Lower lobe of right lung (tissue), 2 donors: Measurements from ENCODE around the gene CRHR1. TPM values are rescaled to one million over a fixed set of nuclear protein-coding genes. Genes with fewer than 3 reads are reported as not detected.

Source experiments
- ATAC-seq, 2 donors: fragments of 200-7000 bp; cut with Tn5 transposase; one replicate each; pipeline ENCODE4 v1.9.1; 2020 to 2022; ENCODE audit warnings: mild to moderate bottlenecking in 2 of 2, moderate library complexity in 2 of 2
- DNase-seq: peaks from one replicate; pipeline ENCODE4 v3.0.0-alpha.2; 2020
- H3K27ac ChIP-seq: fragments of 200-600 bp; one replicate; pipeline ENCODE4 v1.8.0; 2022
- H3K27me3 ChIP-seq: fragments of 200-600 bp; one replicate; pipeline ENCODE4 v1.8.0; 2022; ENCODE audit warnings: low read depth
- H3K36me3 ChIP-seq: fragments of 200-600 bp; one replicate; pipeline ENCODE4 v1.8.0; 2022; ENCODE audit warnings: mild to moderate bottlenecking
- H3K4me1 ChIP-seq: fragments of 200-600 bp; one replicate; pipeline ENCODE4 v1.8.0; 2022
- H3K4me3 ChIP-seq: fragments of 200-600 bp; one replicate; pipeline ENCODE4 v1.8.0; 2022; ENCODE audit warnings: mild to moderate bottlenecking
- H3K9me3 ChIP-seq: fragments of 200-600 bp; one replicate; pipeline ENCODE4 v1.8.0; 2022
- intact Hi-C: fragments of 100-400 bp; cut with DNase I; formaldehyde crosslinking; loops from one replicate; pipeline ENCODE4 v1.11.0; 2022
- total RNA-seq: library from RNA; stranded (reverse); fragmentation: NEBNext Ultra II Directional; extraction: Animal tissue kit (Norgen Biotek cat#: 25700); gene quantifications from one replicate; pipeline ENCODE4 v1.2.1, GENCODE V29; 2021
- TF ChIP-seq, protein P1 (sequence below): fragments of 200-600 bp; IDR thresholded peaks from one replicate; pipeline ENCODE4 v1.8.0; 2022; ENCODE audit warnings: antibody characterized with exemption, mild to moderate bottlenecking
- donor health status: DM: no; HTN: yes; CAD: no; lungs with severe emphysema.

CRHR1 gene
- total RNA-seq, 1 donor from 2014 or later = not detected

DNA sequence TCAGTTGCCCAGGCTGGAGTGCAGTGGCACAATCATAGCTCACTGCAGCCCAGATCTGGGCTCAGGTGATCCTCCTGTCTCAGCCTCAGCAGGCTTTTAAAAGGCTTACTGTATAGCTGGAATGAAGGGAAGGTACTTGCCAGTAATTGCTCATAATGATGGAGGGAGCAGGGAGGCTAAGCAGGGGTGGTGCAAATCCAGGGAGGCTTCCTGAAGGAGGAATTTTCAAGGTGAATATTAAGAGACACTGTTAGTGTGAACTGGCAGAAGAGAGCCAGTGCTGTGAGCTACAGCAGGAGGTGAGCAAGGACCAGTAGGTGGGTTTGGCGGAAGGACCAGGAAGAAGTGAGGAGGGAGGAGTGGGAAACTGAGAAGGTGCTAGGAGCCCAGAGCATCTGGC is 24.7 kb downstream of the CRHR1 start:
- peaks cover 26% of the 10 kb centered on the region for H3K27me3 ChIP-seq

DNA sequence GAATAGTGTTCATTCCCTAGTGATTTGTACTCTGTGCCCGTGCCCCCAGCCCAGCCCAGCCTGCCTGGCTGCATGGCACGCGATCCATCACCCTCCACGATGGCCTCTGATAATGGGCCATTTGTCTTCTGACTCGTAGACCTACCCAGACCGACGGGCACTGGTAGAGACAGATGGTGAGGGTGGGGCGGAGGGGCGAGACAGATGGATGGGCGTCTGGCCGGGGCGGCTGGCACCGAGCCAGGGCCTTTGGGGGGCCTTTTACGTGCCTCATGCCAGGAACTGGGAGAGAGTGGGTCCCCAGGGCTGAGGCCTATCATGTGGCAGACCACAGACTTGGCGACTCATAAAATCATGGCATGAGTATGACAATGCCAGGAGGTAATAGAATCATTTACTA is 25.4 kb downstream of the CRHR1 start:
- no peaks in the 10 kb centered on the region for H3K4me1 ChIP-seq
- ATAC-seq (no peak), DNase-seq (no peak)
- H3K27me3 ChIP-seq = peaks cover 26% of the 10 kb centered on the region
- TF ChIP-seq, protein P1, sequence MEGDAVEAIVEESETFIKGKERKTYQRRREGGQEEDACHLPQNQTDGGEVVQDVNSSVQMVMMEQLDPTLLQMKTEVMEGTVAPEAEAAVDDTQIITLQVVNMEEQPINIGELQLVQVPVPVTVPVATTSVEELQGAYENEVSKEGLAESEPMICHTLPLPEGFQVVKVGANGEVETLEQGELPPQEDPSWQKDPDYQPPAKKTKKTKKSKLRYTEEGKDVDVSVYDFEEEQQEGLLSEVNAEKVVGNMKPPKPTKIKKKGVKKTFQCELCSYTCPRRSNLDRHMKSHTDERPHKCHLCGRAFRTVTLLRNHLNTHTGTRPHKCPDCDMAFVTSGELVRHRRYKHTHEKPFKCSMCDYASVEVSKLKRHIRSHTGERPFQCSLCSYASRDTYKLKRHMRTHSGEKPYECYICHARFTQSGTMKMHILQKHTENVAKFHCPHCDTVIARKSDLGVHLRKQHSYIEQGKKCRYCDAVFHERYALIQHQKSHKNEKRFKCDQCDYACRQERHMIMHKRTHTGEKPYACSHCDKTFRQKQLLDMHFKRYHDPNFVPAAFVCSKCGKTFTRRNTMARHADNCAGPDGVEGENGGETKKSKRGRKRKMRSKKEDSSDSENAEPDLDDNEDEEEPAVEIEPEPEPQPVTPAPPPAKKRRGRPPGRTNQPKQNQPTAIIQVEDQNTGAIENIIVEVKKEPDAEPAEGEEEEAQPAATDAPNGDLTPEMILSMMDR = no peak
- no peak overlapping the region for H3K27ac ChIP-seq
- H3K36me3 ChIP-seq = no peaks in the 10 kb centered on the region
- intact Hi-C loops = no loop called here
- H3K4me3 ChIP-seq = no peak overlapping the region
- no peaks in the 10 kb centered on the region for H3K9me3 ChIP-seq

More for the DNA sequence above, 24.7 kb downstream of the CRHR1 start:
- intact Hi-C loops = no loop called here
- no peaks in the 10 kb centered on the region for H3K9me3 ChIP-seq
- H3K4me3 ChIP-seq = no peak overlapping the region
- no peak overlapping the region for H3K27ac ChIP-seq
- no peaks in the 10 kb centered on the region for H3K4me1 ChIP-seq
- ATAC-seq (no peak), DNase-seq (no peak)
- H3K36me3 ChIP-seq = no peaks in the 10 kb centered on the region
- TF ChIP-seq, protein P1 = no peak

DNA sequence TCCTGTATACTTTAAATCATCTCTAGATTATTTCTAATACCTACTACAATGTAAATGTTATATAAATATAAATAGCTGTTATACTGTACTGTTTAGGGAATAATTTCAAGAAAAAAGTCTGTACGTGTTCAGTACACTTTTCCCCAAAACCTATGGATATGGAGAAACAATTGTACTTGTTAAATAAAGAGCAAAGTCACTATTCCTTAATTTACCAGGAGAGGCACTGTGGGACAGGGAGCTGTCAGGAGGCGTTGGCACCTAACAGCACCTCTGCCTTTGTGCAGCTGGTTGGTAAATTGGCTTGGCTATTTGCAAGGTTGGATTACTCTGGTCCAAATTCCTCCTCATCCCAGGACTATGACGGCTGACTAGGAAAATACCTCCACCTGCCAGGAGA is 28.0 kb downstream of the CRHR1 start:
- TF ChIP-seq, protein P1 = no peak
- Histone ChIP-seq H3K4me1 (no peaks in the 10 kb centered on the region), H3K27ac (no peak overlapping the region), H3K36me3 (no peaks in the 10 kb centered on the region), H3K4me3 (no peak overlapping the region), H3K27me3 (peaks cover 12% of the 10 kb centered on the region), H3K9me3 (no peaks in the 10 kb centered on the region)
- intact Hi-C loops = no loop called here
- ATAC-seq (no peak), DNase-seq (no peak)

DNA sequence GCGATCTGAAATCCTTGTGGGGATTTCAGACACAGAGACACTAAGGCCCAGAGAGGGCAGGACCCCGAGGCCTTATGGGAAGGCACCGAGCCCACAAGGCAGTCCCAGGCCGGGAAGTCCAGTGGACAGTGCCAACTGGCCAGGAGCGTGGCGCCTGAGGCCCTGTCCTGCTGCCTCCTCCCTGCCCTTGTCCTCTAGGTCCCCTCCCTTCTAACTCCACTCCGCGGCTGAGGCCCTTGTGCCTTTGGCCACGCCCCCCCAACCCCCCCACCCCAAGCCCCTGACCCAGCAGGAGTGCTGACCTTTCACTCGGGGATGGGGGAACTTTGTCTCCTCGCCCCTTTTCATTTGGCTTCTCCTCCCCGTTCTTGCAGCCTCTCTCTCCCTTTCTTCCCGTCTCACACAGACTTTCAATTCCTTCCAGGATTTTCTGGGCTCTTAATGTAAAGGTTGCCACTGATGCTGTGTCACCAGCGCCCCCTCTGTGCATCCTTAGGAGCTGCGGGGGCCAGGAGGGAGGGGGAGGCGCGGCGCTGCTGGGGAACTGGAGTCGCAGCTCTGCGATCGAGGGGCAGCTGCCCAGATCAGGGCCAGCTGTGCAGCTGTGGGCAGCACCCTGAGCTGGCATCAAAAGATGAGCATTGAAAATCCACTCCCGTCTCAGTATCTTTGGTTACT is 29.1 kb downstream of the CRHR1 start:
- Histone ChIP-seq H3K36me3 (no peaks in the 10 kb centered on the region), H3K27ac (no peak overlapping the region), H3K4me3 (no peak overlapping the region), H3K4me1 (no peaks in the 10 kb centered on the region), H3K9me3 (no peaks in the 10 kb centered on the region), H3K27me3 (peaks cover 10% of the 10 kb centered on the region)
- DNase-seq (no peak), ATAC-seq (no peak)
- TF ChIP-seq, protein P1 = no peak
- intact Hi-C loops = no loop called here

DNA sequence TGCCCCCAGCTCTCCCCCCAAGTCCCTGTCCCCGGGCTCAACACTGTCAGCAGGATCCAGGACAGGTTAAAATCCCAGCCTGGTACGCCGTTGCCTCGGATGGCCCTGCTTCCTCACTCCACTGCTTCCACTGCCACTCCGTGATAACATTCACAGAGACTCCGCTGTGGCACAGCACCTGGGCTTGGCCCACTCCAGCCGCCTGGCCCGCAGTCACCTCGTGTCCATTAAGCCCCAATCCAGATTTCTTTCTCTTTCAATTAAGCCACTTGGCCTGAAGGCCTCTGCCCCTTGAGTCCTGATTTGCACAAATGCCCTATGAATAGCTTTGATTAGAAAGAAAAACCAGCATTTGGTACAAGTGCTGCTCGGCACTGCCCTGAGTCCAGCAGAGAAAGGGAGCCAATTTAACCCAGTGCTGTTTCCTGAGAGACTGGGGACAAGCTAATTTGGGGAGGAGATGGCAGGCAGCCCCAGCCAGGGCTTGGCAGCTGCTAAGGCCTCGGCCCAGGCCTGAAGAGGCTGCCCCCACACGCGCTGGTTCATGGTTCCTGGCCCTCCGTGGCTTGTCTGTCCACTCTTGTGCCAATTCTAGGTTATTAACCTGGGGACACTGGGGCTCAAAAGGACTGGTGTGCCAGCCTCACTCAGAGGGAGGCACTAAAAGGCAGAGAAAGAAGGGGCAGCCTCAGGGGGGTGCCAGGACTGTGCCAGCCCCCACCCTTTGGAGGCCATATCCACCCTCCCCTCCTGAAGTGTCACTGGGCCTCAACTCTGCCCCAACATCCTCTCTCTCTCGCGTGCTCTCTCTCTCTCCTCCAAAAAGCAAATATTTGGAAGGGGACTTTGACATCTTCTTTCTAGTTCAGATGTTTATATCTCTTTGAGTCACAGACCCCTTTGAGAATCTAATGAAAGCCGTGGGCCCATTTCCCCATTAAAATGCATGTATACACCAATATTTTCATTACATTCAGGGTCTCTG is 30.8 kb downstream of the CRHR1 start:
- Histone ChIP-seq H3K27me3 (peaks cover 10% of the 10 kb centered on the region), H3K36me3 (no peaks in the 10 kb centered on the region), H3K4me3 (no peak overlapping the region), H3K9me3 (no peaks in the 10 kb centered on the region), H3K4me1 (no peaks in the 10 kb centered on the region), H3K27ac (no peak overlapping the region)
- no peak for DNase-seq
- intact Hi-C loops = no loop called here
- TF ChIP-seq, protein P1 = no peak
- ATAC-seq = no peak
